G401.6 (cell line): ENCODE data around the gene HDAC9.
A peak's percentile ranks its signal among the peaks of the same experiment; 100 is the strongest.

ENCODE experiments used
- FAIRE-seq: peaks from 2 replicates; lab custom pipeline; 2012; peaks lifted over from hg19 to GRCh38; lab: Jason Lieb, UNC

The HDAC9 gene

DNA sequence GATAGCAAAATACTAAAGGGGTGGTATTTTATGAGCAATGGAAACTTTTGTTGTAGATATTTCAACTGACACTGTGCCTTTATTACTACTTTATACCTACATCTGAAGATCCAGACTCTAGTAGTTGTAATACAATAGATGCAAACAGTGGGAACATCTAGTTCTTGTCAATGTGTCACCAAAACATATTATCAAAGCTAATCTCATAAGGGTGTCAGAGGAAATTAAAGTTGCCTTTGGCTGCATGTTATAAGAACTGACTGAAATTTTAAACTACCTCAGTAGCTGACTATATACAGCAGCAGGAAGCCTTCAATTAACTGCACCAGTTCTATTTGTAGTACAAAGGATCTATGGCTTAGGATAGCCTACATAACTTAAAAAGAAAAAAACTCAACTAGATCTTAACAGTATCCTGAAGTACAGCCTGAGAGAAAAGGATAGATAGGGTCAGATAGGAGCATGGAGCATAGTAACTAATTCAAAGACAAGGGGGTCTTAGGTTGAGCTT, 30.9 kb downstream of the HDAC9 start:
- no peak for FAIRE-seq

DNA sequence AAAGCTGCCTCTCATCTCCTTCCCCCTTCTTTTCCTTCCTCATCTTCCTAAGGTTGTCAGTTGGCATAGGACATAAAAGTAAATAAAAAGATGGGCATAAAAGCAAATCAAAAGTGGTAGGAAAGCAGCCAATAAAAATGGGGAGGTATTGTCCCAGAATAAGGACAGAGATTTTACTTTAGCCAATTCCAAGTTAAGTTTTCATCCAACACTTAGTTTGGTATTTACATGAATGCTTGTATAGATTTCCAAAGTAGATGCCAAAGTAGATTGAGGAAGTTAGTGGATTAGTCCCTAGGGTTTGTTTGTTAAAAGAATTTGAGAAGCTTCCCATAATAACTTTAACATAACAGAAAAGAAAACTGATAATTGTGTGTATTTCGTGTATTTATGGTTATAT, 33.7 kb downstream of the HDAC9 start:
- no peak for FAIRE-seq

DNA sequence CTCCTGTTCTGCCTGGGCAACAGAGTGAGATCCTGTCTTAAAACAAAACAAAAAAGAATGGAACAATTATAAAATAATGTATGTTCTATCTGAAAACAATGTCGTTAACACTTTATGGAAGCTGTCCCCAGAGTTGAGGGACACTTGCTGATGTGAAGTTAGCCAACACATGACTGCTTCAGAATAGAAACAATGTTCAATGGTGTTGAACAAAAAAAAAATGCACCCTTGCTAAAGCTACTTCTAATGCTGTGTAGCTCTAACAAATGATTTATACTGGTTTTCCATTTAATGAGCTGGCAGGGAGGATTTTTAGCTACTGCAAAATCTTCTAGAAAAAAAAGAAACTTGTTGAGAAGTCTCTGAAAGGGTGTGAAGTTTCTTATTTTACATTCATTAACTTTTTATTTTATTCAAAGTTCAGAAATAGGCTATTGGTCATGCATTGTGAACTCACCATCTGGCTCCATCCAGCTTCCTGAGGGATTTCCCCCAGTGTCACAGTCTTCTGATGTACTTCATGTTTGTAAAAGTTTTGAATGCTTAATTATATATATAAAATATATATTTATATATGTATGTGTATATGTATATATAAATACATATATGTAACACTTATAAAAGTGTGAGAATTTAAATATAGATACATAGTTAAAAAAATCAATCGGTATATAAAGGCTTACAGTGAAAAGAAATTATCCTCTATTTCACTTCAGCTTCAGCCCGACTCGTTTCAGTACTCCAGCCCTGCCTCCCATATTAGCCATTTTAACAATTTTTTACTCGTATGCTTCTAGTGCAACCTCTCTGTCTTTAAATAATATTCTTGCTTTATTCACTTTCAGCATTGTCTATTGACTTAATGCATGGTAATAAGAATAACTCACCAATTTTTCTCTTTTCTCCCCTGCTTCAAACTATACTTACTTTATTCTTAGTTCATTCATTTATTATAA, 35.0 kb downstream of the HDAC9 start:
- FAIRE-seq, result peak; percentile 95

DNA sequence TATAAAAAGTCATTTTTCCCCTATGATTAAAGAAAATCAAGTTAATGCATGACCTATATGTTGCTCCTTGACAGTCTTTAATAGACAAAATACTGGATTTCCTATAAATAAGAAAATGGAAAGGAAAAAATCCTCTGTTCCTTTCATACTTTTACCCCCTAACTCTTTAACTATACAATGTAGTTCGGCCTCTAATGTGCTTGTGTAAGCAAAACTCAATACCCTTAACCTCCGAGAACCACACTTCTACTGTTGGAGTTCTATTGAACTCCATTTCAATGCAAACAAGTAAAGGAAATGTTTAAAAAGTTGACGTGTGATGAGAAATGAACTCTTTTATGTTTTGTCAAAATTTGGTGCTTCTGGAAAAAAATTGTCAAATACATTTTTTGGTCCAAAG, 36.0 kb downstream of the HDAC9 start:
- no peak for FAIRE-seq

DNA sequence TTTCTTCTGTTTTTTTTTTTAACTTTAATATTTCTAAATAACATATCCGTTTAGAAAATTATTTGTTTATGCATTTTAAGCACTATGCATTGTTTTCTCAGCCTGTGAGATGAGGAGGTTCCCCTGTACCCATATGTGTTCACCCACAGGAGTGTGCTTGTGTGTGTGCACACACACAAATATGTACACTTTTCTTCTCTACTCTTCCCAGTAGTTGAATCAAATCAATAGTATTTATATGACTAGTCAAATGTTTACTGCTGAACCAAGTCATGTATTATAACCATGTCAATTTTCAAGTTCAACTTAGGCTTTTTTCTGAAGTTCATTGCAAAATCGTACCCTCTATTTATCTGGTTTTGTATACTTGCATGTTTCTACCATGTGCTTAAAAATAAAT, 37.3 kb downstream of the HDAC9 start:
- FAIRE-seq, result no peak

DNA sequence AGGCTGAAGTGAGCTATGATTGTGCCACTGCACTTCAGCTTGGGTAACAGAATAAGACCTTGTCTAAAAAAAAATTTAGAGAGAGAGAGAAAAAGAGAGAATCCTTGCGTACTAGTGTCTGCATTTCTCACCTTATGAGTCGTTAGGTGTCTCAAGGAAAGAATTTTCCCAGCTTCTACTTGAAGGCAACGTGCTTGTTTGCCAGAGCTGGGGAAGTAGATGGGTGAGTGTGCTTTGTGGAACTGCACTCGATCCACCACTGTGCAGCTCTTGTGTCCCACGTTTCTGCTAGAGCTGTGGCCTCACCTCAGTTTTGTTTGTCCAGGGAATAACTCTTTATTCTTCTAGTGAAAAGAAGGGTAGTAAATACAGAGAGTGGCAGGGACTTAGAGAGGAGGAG, 38.9 kb downstream of the HDAC9 start:
- no peak for FAIRE-seq

DNA sequence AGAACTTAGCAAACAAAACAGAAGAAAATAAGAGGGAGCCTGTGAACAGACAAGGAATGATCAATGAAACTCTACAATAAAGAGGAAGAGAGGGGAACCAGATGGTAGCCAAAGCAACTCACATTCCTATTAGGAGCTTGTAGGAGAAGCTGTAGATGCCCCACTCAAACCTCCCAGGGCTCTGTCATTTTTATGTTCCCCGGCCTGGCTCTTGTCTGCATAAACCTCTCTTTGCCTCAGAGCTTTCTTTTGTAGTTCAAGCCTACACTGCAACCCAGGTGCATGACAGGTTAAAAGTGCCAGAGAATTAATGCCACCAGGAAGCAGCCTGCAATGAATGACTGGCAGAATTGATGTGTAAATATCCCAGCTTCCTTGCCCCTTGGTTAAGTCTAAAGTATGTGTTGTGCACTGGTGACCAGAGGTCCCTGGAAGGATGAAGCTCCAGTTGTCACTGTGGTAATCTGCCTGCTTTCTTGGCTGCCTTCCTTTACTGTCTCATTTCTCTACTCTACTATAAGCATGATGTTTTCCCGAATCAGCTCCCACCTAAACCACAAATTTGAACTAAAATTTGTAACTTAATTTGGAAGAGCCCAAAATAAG, 40.4 kb downstream of the HDAC9 start:
- FAIRE-seq, result no peak

DNA sequence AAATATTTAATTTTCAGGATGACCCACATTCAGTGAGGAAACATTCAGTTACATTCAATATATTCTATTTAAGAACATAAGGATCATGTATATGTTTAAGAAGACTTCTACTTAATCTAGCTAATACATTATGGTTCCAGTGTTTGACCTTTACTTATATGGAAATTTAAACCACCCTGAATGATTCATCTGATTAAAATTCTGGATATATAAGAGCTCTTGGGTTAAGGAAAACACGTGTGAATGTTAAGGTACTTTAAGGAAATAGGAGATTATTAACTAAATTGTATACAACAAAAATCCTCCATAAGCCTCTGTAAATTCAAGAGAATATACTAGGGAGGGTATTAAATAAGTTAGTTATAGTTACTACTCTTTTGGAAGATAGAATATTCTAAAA, 40.9 kb downstream of the HDAC9 start:
- FAIRE-seq, result peak; percentile 88

DNA sequence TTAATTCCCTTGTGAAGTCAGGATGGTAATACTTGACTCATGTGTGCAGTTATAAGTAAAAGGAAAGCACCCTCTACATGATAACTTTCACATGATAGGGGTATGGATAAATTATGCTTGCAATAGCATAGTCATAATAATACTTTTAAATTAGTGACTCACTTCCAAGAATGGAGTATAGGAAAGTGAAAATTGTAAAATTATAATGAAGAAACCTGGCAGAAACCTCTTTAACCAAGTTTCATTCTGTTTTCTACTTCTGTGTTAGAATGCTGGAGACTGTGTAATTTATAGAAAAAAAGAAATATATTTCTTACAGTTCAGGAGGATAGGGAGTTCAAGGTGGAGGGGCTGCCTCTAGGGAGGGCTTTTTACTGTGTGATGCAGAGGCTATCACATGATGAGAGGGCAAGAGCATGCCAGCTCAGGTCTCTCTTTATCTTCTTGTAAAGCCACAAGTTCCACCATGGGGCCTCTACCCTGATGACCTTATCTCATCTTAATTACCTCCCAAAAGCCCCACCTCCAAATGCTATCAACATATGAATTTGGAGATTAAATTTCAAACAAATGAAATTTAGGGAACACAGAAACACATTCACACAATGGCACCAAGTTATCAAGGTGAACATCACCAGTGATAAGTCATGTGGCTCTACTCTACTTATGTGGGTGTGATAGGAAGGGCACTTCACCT, 43.2 kb downstream of the HDAC9 start:
- FAIRE-seq, result peak; percentile 63

DNA sequence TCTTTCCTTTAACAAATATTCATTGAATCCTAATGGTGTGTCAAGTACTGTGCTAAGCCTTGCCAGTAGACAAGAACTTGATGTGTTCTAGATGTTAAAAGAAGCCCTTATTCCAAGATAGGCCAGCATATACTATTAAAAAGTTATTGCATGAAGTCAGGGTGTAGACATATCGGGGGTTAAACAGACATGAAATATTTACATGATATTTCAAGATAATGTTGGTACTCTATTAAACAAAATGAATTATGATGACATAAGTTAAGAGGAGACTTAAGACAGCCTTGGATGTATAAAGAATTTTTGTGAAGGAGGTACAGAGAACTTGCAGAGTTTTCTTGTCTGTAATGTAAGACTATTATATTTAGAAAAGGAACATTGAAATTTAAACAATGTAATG, 44.8 kb downstream of the HDAC9 start:
- peak; percentile 93 for FAIRE-seq

DNA sequence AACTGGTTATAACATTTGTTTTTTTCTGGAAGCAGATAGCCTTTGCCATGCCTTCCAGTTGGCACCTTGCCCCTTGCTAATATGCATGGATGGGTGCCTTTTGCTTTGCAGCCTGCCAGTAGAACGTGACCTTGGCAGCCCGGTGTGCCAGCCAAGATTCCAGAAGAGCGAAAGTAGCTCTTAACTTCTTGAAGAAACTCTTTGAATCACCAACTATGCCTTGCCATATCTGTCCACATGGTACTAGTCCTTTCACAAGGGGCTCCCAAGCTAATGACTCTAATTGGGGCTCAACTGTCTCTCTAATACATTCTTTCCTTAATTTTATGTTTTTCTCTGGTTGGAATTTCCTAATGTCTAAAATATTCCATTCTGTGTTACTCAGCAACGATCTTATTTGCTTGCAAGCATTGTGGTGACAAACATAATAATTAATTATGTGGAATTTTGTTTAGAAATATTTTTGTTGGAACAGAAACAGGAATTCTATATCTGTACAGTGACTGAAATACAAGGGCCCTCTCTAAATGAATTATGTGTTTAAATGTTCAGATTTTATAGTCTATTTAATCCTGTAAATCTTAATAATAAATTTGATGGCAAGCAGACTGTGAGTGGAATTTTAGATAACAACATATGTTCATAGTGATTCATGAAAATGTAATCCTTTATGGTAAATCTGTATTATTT, 45.8 kb downstream of the HDAC9 start:
- FAIRE-seq, result peak; percentile 80

DNA sequence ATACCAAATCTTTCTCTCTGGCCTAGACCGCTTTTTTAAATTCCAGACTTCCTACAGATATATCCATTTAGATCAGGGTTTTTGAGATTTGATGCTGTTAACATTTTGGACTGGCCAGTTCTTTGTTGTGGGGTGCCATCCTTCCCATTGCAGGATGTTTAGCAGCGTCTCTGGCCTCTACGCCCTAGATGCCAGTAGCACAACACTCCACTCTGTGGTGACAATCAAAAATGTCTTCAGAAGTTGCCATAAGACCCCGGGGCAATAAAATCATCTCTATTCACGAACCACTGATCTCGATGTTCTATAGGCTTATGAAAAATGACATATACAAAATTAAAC, 46.3 kb downstream of the HDAC9 start:
- no peak for FAIRE-seq

DNA sequence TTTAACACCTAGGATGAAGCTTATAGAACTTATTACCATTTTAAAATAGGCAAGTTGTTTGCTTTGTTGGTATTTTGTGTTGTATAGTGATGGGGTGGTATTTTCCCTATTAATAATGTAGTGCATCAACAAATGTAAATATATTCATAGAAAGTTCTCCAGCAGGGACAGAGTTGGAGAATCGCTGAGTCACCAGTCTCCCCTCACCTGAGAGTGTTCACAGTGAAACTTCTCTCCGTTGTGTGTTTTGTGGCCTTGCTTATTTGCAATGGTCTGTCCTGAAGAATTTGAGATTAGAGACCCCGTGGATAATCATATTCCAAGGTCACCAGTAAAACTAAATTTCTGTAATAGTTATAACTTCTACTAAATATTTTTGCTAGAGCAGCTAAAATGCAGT, 51.0 kb downstream of the HDAC9 start:
- no peak for FAIRE-seq

DNA sequence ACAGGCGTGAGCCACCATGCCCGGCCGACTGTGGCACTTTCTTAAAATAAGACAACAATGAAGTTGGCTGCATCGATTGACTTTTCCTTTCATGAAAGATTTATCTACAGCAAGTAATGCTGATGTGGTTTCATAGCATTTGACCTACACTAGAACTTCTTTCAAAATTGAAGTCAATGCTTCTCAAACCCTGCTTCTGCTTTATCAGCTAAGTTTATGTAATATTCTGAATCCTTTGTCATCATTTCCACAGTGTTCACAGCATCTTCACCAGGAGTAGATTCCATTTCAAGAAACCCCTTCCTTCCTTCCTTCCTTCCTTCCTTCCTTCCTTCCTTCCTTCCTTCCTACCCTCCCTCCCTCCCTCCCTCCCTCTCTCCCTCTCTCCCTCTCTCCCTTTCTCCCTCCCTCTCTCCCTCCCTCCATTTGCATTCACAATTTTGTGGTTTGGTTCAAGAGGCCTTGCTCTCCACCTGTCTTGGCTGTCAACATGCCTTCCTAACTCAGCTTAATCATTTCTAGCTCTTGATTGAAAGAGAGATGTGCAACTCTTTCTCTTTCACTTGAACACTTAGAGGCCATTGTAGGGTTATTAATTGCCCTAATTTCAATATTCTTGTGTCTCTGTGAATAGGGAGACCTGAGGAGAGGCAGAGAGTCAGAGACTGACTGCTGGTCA, 52.1 kb downstream of the HDAC9 start:
- no peak for FAIRE-seq

DNA sequence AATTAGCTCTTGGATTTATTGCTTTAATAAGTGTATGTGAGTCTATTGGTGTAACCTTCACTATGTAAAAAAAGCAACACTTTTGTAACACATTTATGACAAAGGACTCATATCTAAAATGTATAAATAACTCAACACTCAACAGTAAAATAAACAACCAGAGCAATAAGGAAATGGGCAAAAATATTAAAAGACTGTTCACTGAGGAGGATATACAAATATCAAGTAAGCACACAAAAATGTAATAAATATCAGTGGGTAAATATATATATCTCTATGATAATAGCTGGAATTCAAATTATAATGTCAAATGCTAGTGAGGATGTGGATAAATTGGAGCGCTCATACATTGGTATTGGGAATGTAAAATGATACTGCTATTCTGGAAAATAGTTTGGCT, 53.0 kb downstream of the HDAC9 start:
- FAIRE-seq, result peak; percentile 76

DNA sequence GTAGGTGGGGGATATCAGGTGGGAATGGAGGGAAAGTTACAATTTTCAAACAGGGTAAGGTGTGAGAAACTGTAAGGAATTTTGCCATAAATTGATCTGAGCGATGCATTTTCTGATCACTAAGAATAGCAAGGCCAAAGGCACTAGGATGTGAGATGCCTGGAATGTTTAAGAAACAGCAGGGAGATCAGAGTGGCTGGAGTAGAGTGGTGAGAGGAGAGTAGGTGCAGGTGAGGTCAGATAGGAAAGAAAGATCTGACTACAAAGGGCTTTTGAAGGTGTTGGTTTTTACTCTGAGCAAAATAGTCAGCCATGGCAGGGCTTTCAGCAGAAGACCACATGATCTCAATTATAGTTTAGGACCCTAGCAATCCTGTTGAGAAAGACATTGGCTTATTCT, 55.0 kb downstream of the HDAC9 start:
- FAIRE-seq, result no peak

DNA sequence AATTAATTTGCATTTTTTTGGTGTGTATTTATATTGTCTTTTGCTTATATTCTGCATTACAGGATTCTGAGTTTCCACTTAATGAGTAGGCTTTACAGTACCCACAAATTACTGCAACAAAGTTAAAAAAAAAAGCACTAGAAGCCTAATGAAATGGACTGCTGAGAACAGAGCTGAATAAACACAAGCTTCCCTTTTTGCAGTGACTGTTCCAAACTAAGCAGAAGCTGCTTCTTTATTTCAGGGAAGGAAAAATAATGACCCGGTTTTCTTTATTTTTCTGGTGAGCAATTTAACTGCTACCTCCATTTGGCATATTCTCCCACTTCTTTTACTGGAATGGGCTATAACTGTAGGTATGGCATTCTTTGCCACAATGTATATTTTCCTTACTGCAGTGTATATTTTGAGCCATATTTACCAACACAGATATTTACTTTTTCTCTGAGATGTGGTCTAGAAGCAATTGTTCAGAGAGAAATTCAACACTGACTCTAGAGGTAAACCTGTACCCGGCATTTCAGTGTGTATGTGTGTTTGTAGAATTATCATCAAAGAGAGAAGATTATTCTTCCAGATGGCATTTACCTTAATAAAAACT, 56.9 kb downstream of the HDAC9 start:
- no peak for FAIRE-seq

DNA sequence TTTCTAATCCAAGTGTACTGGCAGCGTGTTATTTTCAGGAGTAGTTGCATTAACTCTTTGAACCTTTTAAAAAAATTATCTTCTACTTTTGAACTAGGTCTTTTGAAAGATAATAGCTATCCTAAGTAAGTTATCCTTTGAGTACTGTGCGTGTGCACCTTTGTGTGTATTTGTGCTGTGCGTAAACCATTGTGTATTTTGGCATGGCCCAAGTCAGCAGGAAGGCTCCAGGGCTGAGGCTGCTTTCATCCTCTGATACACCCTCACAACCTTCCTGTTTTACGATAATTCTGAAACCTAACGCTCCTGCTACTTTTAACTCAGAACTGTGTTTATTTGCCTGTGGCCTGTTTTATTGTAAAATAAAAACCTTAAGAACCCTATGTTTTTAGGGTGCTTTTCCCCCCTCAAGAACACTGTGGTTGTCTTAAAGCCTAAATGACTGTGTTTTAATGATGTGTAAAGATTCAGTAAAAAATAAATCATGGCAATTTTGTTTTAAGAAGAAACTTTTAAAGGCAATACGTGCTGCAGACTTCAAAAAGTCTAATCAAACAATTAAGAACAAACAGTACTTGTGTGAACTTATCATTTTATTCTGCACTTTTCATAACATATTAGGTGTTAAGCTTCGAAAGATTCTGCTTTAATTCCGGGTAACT, 57.5 kb downstream of the HDAC9 start:
- FAIRE-seq, result no peak

DNA sequence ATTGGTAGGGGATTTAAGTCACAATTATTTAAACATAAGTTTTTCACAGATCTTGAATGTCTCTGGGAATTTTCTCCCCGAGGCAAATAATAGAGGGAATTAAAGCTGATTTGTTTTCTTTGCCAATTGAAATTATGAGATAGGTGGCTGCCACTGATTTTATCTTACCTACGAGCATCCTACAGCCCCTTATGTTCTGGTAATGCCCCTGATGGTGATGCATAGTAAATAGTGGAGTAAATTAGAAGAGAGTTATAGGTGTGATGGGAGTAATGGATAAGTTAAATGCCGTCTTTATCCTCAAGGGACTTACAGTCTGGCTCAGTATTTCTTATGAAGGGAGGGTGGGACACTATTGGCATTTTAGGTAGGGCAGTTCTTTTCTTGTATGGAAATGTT, 58.1 kb downstream of the HDAC9 start:
- FAIRE-seq, result no peak

DNA sequence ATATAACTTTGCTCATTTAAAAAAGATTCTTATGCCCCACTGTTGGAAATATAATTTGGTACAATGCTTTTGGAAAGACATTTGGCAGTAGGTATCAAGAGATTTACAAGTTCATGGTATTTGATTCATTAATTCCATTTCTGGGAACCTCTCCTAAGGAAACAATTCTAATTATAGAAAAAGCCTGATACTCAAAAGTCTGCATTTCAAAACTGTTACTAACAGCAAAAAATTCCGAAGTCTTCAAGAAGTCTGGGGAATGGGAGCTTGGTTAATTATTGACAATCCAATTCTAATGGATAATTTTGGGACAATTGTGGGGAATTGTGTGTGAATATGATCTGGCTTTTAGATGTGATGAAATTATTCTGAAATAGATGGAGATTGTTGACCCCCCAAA, 59.6 kb downstream of the HDAC9 start:
- no peak for FAIRE-seq

DNA sequence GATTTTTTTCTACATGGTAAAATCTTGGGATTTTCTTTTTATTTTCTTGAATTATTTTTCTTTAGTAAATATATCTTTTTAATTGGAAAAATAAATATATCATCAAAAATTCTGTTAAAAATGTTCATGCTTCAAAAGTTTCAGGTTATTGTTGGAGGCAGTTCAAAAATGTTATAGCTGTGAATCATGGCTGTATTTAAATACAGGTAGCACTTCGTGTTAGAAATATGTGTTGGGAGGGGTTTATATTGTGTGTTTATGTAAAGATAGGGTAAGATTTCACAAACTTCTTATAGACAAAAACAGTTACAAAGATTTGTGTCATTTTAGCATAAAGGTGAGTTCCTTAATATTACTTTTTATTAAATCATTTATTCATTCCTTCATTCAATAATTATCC, 60.4 kb downstream of the HDAC9 start:
- FAIRE-seq, result no peak
